A549 (cell line): ENCODE data around the gene TRIM25. TPM values are rescaled to one million over a fixed set of nuclear protein-coding genes. Genes with fewer than 3 reads are reported as not detected.

Experiments
- ATAC-seq, 2 experiments: fragments of 200-7000 bp in 1 of 2; fragments of >200 bp in 1 of 2; cut with Nextera tagmentation in 1 of 2; cut with Tn5 transposase in 1 of 2; 3 replicates each; pipeline versions ENCODE4 v1.8.0 to v1.9.1; 2018 to 2020; ENCODE audit warnings: mild to moderate bottlenecking in 1 of 2, moderate library complexity in 1 of 2
- CTCF ChIA-PET: fragments of 300-600 bp; sonication (Branson Sonifier 250); formaldehyde crosslinking; extraction: SDS; loops from one replicate; lab custom pipeline; 2021; ENCODE audit warnings: antibody characterized with exemption, inconsistent platforms; lab: Yijun Ruan, JAX
- POLR2A ChIA-PET: fragments of 350-600 bp; formaldehyde crosslinking; extraction: SDS; loops from one replicate; lab custom pipeline; 2021; ENCODE audit warnings: antibody characterized with exemption, inconsistent platforms; lab: Yijun Ruan, JAX
- DNase-seq, 2 experiments: peaks; one replicate each; pipeline versions ENCODE4 v3.0.0 to v3.0.0-alpha.2; 2011 to 2016; ENCODE audit warnings: low read depth in 1 of 2, low spot score in 1 of 2
- FAIRE-seq: peaks from 2 replicates; lab custom pipeline; 2011; peaks lifted over from hg19 to GRCh38; lab: Jason Lieb, UNC
- H3K27ac ChIP-seq, 2 experiments: fragments of >200 bp; sonication (Bioruptor Twin); formaldehyde crosslinking; 3 replicates each; pipeline ENCODE4 v1.5.1; 2016 to 2017
- H3K4me1 ChIP-seq: fragments of >200 bp; sonication (Bioruptor Twin); formaldehyde crosslinking; 3 replicates; pipeline ENCODE4 v1.6.1; 2016
- H3K4me2 ChIP-seq: fragments of >200 bp; sonication (Bioruptor Twin); formaldehyde crosslinking; 3 replicates; pipeline ENCODE4 v1.6.1; 2016
- H3K4me3 ChIP-seq: fragments of >200 bp; sonication (Bioruptor Twin); formaldehyde crosslinking; 3 replicates; pipeline ENCODE4 v1.5.1; 2016
- H3K9me3 ChIP-seq: fragments of >200 bp; sonication (Bioruptor Twin); formaldehyde crosslinking; 3 replicates; pipeline ENCODE4 v1.6.1; 2016
- BHLHE40 ChIP-seq: IDR thresholded peaks from 2 replicates; pipeline ENCODE4 v1.6.1; 2012; ENCODE audit warnings: low read depth, low read length, inconsistent platforms
- CBX2 ChIP-seq: fragments of 200-600 bp; sonication (generic); IDR thresholded peaks from 2 replicates; pipeline ENCODE4 v1.6.1; 2016; ENCODE audit warnings: low read depth, mild to moderate bottlenecking, borderline replicate concordance
- CBX8 ChIP-seq: fragments of 200-600 bp; sonication (generic); IDR thresholded peaks from 2 replicates; pipeline ENCODE4 v1.6.1; 2016
- CEBPB ChIP-seq, 2 experiments: fragments of >200 bp in 1 of 2; sonication (Bioruptor Twin) in 1 of 2; formaldehyde crosslinking in 1 of 2; IDR thresholded peaks; 2 replicates each; pipeline ENCODE4 v1.6.1; 2012 to 2016
- ELK1 ChIP-seq: fragments of 150-350 bp; IDR thresholded peaks from 2 replicates; pipeline ENCODE4 v1.6.1; 2014; ENCODE audit warnings: low read depth, mild to moderate bottlenecking, low read length
- EP300 ChIP-seq, 2 experiments: fragments of >200 bp; sonication (Bioruptor Twin); formaldehyde crosslinking; IDR thresholded peaks; 2 replicates in 1 of 2; 3 replicates in 1 of 2; pipeline ENCODE4 v1.6.1; 2016 to 2017
- FOSB ChIP-seq: fragments of 250-450 bp; sonication (Bioruptor Pico); IDR thresholded peaks from 2 replicates; pipeline ENCODE4 v1.5.0; 2020; ENCODE audit warnings: mild to moderate bottlenecking, moderate library complexity
- FOSL2 ChIP-seq, 2 experiments: fragments of 450-650 bp in 1 of 2; fragments of >200 bp in 1 of 2; sonication (Bioruptor Twin) in 1 of 2; formaldehyde crosslinking; IDR thresholded peaks; 2 replicates each; pipeline versions ENCODE4 v1.5.0 to v1.6.1; 2016 to 2020; ENCODE audit warnings: mild to moderate bottlenecking in 1 of 2, moderate library complexity in 1 of 2
- GATA3 ChIP-seq: IDR thresholded peaks from 2 replicates; pipeline ENCODE4 v1.6.1; 2012; ENCODE audit warnings: borderline replicate concordance
- HOXA7 ChIP-seq: fragments of 250-450 bp; sonication (Bioruptor Pico); IDR thresholded peaks from 2 replicates; pipeline ENCODE4 v1.5.0; 2020; ENCODE audit warnings: mild to moderate bottlenecking, moderate library complexity
- MAFK ChIP-seq: fragments of 450-650 bp; IDR thresholded peaks from 2 replicates; pipeline ENCODE4 v1.6.1; 2014; ENCODE audit not compliant: partially characterized antibody
- NFE2L2 ChIP-seq: fragments of 150-350 bp; conservative IDR thresholded peaks from 2 replicates; pipeline ENCODE4 v1.6.1; 2014; ENCODE audit warnings: low read length
- POLR2AphosphoS2 ChIP-seq: conservative IDR thresholded peaks from 2 replicates; pipeline ENCODE4 v1.6.1; 2012; ENCODE audit warnings: low read length, improper control_type of control experiment, inconsistent platforms
- RAD21 ChIP-seq, 2 experiments: fragments of >200 bp in 1 of 2; sonication (Bioruptor Twin) in 1 of 2; formaldehyde crosslinking in 1 of 2; IDR thresholded peaks in 1 of 2; conservative IDR thresholded peaks in 1 of 2; 2 replicates in 1 of 2; 3 replicates in 1 of 2; pipeline ENCODE4 v1.6.1; 2012 to 2018; ENCODE audit warnings: inconsistent platforms in 1 of 2
- RCOR1 ChIP-seq: fragments of 150-350 bp; IDR thresholded peaks from 2 replicates; pipeline ENCODE4 v1.6.1; 2014; ENCODE audit warnings: antibody characterized with exemption, low read length, low read depth
- RFX5 ChIP-seq: fragments of 450-650 bp; IDR thresholded peaks from 2 replicates; pipeline ENCODE4 v1.7.1; 2014; ENCODE audit warnings: antibody characterized with exemption, mild to moderate bottlenecking, moderate library complexity
- RNF2 ChIP-seq: fragments of 200-600 bp; sonication (generic); IDR thresholded peaks from 2 replicates; pipeline ENCODE4 v1.6.1; 2016; ENCODE audit warnings: low read depth, mild to moderate bottlenecking, antibody characterized with exemption, moderate library complexity, borderline replicate concordance
- SREBF2 ChIP-seq: fragments of 450-650 bp; IDR thresholded peaks from 2 replicates; pipeline ENCODE4 v1.6.1; 2014; ENCODE audit warnings: mild to moderate bottlenecking, moderate library complexity
- ZFP36 ChIP-seq: fragments of 450-650 bp; IDR thresholded peaks from 2 replicates; pipeline ENCODE4 v1.6.1; 2014; ENCODE audit warnings: borderline replicate concordance; ENCODE audit not compliant: partially characterized antibody
- WGBS: methylation state at CpG from one replicate; pipeline ENCODE4 v1.1.6; 2017; ENCODE audit errors: missing lambda C conversion rate; 5-methylcytosine and 5-hydroxymethylcytosine counted together
- polyA plus RNA-seq, 4 experiments: library from polyadenylated mRNA; depleted of rRNA in 3 of 4; stranded (reverse); fragments of >200 nt; fragmentation: RNase III in 1 of 4; extraction: RNeasy Plus Mini Kit Qiagen cat#74134 plus additional on column Dnase treatment in 1 of 4; gene quantifications; 2 replicates in 3 of 4; 3 replicates in 1 of 4; pipeline ENCODE4 v1.2.3, GENCODE V29; 2011 to 2017
- TF ChIP-seq, protein P1 (sequence below): fragments of 250-450 bp; sonication (Bioruptor Pico); IDR thresholded peaks from 2 replicates; pipeline ENCODE4 v1.5.0; 2021; ENCODE audit warnings: mild to moderate bottlenecking, moderate library complexity, borderline replicate concordance

TRIM25 gene
- polyA plus RNA-seq, 2 of the 4 experiments (the other 2 are of a cell fraction): 38.3 to 65.4 TPM

DNA sequence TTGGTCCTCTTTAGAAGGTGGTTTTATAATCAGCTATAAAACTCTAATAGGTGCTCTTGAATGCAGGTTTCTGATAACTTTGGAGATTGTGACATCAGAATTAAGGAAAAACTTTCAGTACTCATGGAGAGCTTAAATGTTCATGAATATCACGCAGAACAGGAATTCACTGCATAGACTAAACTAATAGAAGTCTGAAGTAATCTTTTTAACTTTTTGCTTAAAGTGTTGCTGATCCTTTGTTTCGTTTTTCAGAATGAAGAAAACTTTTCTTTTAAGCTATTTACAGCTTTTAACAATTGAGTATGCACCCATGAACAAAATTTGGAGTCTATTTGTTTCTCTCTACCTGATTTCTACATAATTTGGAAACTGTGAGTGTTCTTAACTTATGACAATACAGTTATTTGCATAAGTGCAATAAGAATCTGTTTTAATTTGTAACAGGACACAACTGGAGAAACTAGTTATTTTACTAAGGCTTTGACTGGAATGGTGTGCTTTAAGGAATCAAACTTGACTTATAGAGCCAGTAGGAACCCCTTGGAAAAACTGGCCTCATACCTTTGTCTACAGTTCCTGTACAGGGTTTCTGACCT lies 17.0 kb upstream of the TRIM25 start:
- TF ChIP-seq RNF2 (no peak), HOXA7 (no peak), BHLHE40 (no peak), RCOR1 (no peak), FOSB (CRISPR knock-in tag) (no peak), POLR2AphosphoS2 (no peak), CBX8 (no peak), RFX5 (no peak), EP300 (IDR thresholded peaks at IDR 0.05) (no peak), CEBPB (IDR thresholded peaks at IDR 0.05) (no peak), FOSL2 (IDR thresholded peaks at IDR 0.05) (no peak), FOSL2 (CRISPR knock-in tag; IDR thresholded peaks at IDR 0.05) (no peak), GATA3 (no peak), SREBF2 (no peak), ELK1 (no peak)
- Histone ChIP-seq H3K4me2 (no peak overlapping the region), H3K27ac (no peak overlapping the region), H3K9me3 (peaks cover 23% of the 10 kb centered on the region), H3K4me1 (no peaks in the 10 kb centered on the region), H3K4me3 (no peak overlapping the region)
- DNase-seq: no peak
- FAIRE-seq: no peak
- ATAC-seq: no peak
- 55% methylated on average over 2 of the region's 2 CpGs for WGBS
- ChIA-PET CTCF (interaction anchor here (0.6 to 6.5 kb wide), 5 partner anchors 10 to 151 kb away, joined by 3 to 52 read pairs (median 6); no protein-coding TSS in a partner anchor), POLR2A (no interaction called here)

DNA sequence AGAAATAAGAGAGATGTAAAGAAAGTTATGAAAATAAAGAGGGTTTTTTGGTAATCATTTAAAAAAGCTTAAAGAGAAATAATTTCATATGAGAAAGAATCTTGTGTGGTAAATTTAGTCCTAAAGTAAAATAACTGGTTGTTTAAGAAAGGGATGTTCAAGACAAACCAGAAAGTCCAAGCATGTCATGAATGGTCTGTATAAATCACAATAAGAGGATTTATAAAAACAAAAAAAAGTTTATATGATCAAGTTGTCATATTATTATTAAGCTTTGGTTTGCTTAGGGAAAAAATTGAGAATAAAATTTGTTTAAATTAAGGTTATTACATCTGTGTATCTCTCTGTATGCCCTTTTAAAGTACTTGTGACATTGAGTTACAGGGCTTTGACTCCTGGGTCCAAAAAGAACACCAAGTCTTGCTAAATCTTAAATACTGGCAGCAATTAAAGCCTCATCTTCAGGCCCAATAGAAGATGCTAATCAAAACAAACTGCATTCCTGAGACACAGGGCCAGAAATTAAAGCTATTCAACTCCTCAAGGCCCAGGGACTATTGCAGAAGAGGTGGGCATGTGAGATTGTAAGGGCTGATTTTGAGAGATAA lies 15.6 kb upstream of the TRIM25 start:
- no peak overlapping the region for H3K4me3 ChIP-seq
- ATAC-seq (no peak), DNase-seq (peak in 1 of 2 experiments; percentile 47), FAIRE-seq (no peak)
- ChIA-PET POLR2A (no interaction called here), CTCF (interaction anchor here (0.7 to 6.5 kb wide), 5 partner anchors 12 to 149 kb away, joined by 3 to 52 read pairs (median 4); no protein-coding TSS in a partner anchor)
- H3K4me1 ChIP-seq: no peaks in the 10 kb centered on the region
- H3K9me3 ChIP-seq: peaks cover 23% of the 10 kb centered on the region
- H3K27ac ChIP-seq: no peak overlapping the region
- no peak overlapping the region for H3K4me2 ChIP-seq
- TF ChIP-seq ZFP36 (peak; percentile 94), CBX2 (no peak)
- TF ChIP-seq, all 56 proteins: peak for 1

GRCh38 chr17:56928586-56928985 lies 14.7 kb upstream of the TRIM25 start:
- no peak for FAIRE-seq
- 64% methylated on average over 2 of the region's 2 CpGs for WGBS
- ChIA-PET CTCF (interaction anchor here (6.5 kb wide), 2 partner anchors 13 to 109 kb away, joined by 37 to 52 read pairs; no protein-coding TSS in a partner anchor), POLR2A (no interaction called here)
- H3K4me2 ChIP-seq: no peak overlapping the region
- DNase-seq: no peak
- no peak overlapping the region for H3K4me3 ChIP-seq
- H3K9me3 ChIP-seq: peaks cover 23% of the 10 kb centered on the region
- H3K27ac ChIP-seq: no peak overlapping the region
- ATAC-seq: no peak
- TF ChIP-seq NFE2L2 (no peak), MAFK (peak; percentile 91), RAD21 (conservative IDR thresholded peaks at IDR 0.05 in 1 of 2, IDR thresholded peaks at IDR 0.05 in 1 of 2) (no peak)
- TF ChIP-seq, protein P1, sequence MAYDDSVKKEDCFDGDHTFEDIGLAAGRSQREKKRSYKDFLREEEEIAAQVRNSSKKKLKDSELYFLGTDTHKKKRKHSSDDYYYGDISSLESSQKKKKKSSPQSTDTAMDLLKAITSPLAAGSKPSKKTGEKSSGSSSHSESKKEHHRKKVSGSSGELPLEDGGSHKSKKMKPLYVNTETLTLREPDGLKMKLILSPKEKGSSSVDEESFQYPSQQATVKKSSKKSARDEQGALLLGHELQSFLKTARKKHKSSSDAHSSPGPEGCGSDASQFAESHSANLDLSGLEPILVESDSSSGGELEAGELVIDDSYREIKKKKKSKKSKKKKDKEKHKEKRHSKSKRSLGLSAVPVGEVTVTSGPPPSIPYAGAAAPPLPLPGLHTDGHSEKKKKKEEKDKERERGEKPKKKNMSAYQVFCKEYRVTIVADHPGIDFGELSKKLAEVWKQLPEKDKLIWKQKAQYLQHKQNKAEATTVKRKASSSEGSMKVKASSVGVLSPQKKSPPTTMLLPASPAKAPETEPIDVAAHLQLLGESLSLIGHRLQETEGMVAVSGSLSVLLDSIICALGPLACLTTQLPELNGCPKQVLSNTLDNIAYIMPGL (CRISPR knock-in tag): no peak
- TF ChIP-seq, all 56 proteins: peak for 1
- no peaks in the 10 kb centered on the region for H3K4me1 ChIP-seq
